Suppressor macrophage treated with lipopolysaccharide for 4 hours (primary cell): ENCODE data around the gene FAM124B.

Experiments
- DNase-seq: peaks from one replicate; pipeline ENCODE4 v3.0.0-alpha.2; 2020

Gene FAM124B, protein sequence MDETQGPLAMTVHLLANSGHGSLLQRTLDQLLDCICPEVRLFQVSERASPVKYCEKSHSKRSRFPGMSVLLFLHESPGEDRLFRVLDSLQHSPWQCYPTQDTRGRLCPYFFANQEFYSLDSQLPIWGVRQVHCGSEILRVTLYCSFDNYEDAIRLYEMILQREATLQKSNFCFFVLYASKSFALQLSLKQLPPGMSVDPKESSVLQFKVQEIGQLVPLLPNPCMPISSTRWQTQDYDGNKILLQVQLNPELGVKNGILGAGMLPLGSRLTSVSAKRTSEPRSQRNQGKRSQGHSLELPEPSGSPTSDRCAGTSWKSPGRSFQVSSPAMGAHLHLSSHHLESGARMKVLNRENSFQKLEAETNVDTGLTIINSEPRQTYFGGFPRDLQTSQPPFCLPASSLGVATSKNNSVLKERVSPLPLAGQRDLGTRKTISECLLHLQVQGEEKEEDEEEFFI

DNA sequence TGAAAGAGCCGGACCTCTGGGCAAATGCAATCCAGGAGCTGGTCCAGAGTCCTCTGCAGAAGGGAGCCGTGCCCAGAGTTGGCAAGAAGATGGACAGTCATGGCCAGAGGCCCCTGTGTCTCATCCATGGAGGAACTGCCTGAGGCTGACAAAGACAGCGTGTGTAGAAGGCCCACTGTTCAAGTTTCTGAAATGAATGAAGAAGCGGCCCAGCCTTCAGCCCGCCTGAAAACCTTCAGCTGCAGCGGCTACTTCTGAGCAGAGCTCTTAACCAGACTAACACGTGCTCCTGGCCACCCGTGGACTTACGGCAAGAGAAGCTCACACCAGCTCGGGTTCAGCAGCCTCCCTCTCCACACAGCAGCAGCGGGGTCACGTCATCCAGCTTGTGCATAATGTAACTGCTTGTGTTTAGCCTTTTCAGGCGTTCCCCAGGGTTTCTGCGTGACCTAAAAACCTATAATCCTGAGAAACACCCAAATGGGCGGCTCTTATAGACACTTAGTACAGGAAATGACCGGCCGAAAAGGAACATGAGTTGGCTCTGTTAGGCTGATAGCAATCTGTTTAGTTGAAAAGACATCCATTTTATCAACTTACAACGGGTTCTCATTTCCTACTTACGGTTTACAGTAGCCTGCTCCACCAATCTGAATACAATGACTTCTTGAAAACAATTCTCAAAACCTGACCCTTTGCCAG lies at the start of gene FAM124B:
Gene FAM124B (minus strand): TSS at position 467 of the 702 bp plus-strand sequence. CDS start 339 bp downstream, at position 128.
- DNase-seq, result peak; percentile 79

DNA sequence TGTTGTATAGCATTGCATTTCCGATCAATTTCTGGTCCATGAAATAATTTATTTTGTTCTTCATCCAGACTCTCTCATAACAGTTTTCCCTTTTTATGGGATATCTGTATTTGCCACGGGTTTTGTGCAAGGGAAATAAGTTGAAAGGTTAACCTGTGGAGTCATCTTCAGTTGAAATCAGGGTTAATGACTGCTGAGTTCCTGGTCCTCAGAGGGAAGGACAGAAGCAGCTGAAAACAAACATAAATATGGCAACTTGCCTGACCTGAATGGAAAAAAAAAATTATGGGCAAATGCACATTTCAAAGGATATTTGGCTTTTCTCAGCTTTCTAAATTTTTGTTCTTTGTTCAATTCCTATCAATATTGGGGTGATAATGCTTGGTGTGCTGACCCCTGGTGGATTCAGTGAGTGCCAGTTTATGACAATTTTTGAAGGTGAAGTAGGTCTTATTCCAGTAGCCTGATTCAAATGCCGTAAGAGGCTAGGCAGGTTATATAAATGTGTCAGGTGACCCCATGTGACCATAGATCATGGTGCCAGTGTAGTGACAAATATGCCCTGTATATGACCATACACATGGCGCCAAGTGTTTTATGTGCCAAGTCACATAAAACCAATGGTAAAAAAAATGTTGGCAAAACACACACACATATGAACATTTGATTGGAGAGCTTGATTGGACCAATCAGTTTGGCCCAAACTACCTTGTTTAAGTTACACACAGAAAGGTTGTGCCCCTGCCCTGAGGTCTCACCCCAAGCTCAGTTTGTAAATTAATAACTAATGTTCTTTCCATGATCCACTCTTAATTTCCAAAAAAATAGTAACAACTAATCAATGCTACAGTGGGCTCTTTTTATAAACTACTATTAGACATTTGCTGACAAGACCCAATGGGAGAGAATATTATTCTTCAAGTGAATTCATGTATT lies 47.6 kb upstream of the FAM124B start:
- peak; percentile 33 for DNase-seq

DNA sequence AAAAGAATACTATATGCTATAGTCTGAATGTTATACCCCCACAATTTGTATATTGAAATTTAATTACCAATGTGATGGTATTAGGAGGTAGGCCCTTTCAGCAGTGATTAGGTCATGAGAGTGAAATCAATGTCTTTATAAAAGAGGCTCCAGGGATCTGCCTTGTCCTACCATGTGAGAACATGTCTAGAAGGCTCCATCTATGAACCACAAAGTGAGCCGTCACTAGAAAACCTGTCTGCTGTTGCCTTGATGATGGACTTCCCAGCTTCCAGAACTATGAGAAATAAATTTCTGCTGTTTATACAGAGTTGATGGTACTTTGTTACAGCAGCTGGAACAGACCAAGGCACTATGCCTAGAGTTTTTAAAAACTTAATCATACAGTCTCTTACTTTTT lies 46.3 kb upstream of the FAM124B start:
- DNase-seq, result no peak

DNA sequence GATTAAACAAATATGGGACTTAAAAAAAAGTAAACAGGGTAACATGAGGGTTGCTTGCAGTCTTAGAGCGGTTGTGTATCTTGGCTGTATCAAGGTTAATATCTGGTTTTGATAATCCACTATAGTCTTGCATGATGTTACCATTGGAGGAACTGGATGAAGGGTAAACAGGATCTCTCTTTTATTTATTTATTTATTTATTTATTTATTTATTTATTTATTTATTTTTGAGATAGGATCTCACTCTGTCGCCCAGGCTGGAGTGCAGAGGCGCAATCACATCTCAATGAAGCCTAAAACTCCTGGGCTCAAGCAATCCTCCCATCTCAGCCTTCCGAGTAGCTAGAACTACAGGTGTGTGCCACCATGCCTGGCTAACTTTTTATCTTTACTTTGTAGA lies 42.9 kb upstream of the FAM124B start:
- DNase-seq, result no peak

DNA sequence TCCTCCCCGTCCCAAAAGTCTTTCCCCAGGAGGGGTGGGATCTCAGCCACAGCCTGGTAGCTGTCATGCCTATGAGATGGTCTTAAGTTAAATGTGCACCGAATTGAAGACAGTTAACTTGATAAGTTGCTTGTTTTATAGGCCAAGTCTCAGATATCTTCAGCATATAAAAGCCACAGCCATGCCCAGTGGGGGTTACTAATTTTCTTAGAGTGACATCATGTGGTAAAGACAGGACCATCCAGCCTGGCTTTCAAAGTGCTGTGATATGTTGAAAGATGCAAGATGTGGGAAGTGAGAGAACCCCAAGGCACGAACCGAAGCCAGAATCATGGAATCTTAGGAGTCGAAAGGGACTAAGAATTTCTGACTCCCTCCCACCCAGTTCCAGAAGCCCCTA lies 42.1 kb upstream of the FAM124B start:
- DNase-seq, result no peak

DNA sequence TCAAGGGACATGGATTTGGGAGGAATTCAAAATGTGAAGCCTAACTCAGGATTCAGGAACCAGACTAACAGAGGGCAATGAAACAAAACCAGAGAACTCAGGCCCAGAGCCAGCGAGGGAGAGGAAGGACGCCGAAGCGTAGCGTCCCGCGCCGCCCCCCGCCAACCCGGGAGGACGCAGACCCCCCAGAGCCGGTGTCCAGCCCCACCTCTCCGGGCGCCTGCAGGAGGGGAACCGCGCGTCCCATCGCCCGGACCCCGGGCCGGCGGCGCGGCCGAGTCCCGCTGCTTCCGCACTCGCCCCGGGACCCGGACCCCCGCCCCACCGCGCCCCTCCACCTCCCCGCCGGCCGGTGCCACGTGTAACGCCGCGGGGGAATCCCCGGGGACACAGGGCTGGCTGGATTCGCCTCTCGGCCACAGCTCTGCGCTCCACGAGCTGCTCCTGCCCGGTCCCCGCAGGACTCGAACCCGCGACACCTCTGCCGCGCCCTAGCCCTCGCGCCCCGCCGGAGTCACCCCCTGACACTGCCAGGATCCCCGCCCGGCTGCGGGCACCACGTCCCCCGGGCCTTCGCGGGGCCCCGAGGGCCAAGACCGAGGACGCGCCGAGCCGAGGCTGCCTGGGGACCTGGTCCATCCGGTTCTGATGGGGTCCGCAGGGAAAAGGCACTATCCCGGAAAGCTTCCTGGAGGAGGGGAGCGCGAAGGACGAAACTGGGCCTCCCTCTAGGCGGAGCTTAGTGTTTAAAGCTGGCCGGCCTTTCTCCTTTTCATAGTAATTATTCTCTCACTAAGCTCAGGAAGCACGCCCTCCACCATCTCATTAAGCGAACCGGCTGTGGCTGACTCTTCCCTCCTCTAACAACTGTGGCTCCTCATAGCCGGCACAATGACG lies 40.4 kb upstream of the FAM124B start:
- DNase-seq, result peak; percentile 14

DNA sequence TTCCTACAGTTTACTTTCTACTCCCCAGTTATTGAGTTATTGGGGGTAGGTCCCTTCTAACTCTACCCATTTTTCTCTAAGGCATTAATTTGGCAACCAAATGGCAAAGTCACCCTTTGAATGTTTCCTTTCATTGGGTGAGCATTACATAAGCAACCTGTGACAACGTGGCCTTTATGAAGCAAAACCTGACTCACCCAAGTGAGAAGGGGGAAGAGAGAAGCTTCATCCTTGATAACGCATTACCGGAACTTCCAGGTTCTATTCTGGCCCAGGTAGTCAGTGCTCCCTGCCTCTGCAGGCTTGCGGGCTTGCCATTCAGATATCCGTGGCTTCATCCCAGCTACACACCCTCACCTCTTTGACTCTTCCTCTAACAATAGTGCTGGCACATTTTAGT lies 39.1 kb upstream of the FAM124B start:
- DNase-seq, result peak; percentile 18

DNA sequence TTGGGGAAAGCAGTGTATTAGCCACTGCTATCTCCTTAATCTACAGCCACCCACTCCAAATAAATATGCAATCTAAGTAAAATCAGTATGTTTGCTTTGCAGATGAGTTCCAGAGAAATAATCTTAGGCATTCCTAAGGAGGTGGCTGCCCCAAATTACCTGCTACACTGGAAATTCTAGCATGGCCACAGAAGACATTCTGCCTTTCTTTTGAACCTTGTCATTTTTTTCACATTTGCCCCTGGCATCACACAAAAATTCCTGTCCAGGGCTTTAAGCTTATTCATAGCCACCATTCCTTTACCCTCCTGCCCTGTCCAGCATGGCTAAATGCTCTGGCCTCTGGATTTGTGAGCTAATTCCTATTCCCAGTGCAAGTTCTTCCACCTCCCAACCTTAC lies 36.8 kb upstream of the FAM124B start:
- no peak for DNase-seq

DNA sequence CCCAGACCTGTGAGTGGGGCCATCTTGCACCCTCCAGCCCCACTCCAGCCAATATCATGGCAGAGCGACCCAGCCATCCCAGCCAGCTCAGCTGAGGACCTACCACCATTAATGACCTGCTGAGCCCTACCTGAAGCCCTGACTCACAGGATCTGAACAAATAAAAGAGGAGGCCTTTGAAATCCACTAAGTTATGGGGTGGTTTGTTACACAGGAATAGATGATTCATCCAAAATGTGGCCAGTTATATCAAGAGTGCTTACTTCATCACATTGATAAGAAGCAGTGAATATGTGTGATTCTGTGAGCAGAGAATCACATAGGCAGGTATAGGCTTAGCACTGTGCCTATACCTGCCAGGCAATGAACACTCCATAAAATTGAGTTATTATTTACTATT lies 34.7 kb upstream of the FAM124B start:
- DNase-seq, result no peak

DNA sequence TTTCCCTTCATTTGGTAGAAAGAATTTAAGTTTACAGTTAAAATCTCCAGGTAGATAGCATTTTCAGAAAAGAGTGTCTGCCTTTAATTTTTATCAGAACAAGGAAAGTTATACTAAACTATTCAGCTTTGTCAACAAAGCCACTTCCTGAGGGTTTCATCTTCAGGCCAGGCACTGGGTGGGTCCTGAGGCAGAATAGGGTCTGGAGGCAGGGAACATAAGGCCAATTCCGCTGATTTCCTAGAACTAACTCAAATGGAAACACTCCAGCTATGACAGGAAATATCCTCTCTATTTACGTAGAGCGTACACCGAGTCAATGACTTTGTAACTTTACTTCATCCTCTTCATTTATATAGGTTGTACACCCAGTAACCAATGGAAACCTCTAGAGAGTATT lies 32.7 kb upstream of the FAM124B start:
- no peak for DNase-seq

DNA sequence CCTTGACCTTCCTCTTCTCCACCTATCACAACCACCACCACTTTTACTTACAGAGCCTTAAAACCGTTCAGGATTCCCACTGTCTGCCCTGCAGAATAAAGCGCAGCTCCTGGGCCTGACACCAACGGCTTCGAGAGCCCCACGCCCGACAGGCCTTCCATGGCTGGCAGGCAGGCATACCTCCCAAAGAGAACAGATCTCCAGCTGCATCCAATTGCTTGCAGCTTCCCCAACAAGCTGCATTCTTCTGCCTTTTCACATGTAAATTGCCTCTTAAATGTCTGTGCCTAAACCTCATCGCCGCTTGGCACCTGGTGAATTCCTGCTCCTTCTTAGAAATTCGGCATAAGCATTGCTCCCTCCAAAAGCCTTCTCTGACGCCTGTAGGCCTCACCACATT lies 31.5 kb upstream of the FAM124B start:
- no peak for DNase-seq

DNA sequence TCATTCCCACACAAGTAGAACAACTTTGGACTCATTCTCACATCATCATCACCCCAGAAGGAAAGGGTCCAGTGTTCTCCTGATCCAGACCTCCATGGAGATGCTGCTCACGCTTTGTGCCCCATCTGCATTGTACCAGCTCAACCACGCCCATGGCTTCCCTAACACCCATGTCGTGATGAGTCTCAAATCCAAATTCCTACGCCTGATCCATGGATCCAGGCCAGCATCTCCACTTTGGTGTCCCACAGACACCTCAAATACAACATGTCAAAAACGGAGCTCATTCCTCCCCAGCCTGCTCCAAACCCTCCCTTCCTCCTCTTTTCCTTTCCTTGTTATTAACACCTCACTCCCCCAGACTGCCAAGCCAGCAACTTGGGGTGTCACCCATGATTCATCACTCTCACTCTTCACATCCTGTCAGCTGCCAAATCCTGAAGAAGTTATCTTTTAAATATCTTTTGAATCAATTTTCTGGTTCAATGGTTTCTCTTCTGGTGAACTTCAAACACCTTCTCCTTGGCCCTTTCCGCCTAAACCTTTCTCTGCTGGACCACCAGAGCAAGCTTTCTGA lies 30.2 kb upstream of the FAM124B start:
- DNase-seq, result no peak

DNA sequence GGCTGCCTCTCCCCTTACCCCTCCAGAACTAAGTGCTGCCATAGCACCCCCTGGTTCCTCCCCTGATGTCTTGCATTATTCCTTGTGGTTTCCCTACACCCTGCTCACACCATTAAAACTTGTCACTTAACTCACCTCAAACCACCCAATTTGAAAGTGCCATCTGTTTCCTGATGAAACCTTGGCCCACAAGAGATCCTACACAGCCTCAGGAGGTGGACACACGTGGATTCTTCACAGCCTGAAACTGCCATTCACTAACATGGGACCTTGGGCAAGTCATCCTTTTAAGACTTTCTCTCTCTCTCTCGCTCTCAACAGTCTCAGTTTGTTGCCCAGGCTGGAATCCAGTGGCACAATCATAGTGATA lies 27.5 kb upstream of the FAM124B start:
- DNase-seq, result no peak

DNA sequence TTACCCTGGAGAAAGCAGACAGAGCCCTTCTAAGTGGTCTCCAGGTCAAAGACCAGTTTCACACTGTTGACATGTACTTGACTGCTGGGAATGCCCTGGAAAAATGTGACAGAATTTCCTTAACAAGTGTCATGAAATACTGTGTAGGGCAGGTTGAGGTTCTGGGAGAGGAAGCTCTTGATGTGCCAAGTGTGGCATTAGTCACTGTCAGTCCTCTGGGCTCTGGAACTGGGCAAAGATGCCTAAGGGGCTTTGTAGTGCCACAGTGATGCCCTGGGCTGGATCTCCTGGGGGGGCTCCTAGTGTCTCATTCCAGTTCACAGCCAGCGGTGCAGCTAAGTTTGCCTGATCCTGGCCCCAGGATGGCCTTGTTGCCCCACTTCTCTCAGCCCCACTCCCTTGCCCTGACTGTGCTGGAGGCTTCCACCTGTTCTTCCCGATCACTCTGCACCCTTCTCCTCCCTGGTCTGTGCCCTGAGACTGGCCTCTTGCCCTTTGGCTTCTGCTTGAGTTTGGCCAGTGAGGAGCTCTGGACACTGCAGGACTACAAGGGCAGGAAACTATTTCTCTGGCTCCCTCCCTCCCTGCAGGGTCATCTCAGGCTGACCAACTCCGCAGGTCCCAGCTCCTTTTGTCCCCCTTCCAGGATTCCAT lies 27.0 kb upstream of the FAM124B start:
- peak; percentile 8 for DNase-seq

DNA sequence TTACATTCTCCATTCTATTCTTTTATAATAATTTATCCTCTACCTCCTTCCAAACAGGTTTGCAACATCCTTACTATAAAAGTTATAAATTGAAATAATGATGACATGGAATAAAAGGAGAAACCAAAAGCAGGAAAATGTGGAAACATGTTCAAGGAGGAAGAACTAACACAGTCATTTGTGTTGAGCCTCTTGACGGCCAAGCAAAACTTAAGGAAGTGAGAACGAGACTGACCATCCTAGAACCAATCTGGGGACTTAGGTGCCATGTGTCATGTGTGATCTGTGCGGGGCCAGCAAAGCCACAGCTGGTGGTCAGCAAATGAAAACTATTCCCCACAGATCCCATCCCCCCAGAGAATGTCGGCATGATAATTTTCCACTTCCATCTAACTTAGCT lies 25.6 kb upstream of the FAM124B start:
- peak; percentile 56 for DNase-seq

DNA sequence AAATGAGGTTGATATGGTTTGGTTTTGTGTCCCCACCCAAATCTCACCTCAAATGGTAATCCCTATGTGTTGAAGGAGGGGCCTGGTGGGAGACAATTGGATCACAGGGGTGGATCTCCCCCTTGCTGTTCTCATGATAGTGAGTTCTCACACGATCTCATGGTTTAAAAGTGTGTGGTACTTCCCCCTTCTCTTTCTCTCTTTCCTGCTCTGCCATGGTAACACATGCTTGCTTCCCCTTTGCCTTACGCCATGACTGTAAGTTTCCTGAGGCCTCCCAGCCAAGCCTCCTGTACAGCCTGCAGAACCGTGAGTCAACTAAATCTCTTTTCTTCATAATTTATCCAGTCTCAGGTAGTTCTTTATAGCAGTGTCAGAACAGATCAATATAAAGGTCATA lies 24.7 kb upstream of the FAM124B start:
- DNase-seq, result peak; percentile 16

DNA sequence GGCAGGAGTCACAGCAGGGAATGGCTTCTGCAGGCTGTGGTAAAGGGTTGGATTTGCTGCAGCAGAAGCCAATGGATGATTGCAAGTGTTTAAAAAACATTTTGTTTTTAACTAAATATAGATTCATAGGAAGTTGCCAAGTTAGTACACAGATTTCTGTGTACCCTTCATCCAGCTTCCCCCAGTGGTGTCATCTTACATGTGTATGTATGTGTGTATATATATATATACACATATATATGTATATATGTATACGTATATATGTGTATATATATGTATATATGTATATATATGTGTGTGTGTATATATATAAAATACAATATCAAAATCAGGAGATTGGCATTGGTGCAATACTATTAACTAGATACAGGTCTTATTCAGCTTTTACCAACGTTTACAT lies 19.2 kb upstream of the FAM124B start:
- no peak for DNase-seq

DNA sequence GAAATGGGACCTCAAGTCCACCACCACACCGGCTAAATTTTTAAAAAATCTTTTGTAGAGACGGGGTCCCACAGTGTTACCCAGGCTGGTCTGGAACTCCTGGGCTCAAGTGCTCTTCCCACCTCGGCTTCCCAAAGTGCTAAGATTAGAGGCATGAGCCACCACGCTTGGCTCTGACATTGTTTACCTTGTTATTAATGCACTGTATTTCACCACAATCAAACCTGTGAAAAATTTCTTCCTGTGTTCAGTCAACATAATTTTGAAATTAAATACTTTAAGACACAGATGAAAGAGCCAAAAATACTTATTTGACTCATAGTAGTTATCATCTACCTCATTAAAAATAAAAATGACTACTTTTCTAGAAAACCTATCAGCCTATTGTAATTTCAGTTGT lies 16.0 kb upstream of the FAM124B start:
- DNase-seq, result no peak

DNA sequence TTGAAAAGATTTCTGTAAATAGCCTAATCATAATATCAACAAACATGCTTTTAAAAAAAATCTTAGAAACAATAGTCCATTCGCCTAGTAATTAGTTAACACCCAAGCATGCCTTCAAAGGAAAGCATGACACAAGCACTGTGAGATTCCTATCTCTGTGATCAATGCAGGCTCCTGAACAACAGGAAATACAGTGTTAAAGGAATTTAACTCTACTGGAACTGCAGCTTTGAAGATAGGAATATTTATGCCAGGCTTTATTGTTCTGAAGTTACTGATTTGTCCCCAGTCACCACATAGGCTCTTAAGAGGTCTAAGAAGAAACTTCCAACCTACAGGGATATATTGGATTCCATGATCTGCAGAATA lies 15.4 kb upstream of the FAM124B start:
- no peak for DNase-seq

DNA sequence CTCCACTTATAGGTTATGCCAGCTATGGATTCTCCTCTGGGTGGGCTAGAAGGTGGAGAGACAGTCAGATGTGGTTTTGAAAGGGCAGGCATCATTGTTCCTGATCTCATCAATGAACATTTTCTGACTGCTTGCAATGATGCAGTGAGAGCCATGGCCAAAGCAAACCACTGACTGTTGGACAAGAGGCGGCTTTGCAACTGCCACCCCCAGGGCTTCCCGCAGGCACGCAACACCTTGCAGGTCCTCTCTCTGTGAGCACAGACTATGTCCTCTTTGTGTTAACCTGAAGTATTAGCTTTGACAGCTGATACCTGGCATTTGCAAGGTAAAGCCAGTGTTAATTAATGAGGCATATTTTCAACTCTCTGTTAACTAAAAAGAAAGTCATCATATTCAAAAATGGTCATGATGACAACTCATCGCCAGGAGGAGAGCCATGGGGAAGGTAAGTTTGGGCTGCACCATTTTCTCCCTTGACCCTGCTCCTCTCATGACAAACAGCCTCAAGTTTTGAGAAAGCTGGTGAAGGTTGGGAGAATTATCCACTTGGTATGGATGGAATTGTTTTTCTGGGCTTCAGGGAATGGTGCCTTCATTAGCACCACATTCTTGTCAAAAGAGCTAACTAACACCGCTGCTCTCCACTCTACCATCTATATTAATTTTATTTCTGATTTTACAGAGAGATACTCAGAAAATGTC lies 14.9 kb upstream of the FAM124B start:
- DNase-seq, result no peak

DNA sequence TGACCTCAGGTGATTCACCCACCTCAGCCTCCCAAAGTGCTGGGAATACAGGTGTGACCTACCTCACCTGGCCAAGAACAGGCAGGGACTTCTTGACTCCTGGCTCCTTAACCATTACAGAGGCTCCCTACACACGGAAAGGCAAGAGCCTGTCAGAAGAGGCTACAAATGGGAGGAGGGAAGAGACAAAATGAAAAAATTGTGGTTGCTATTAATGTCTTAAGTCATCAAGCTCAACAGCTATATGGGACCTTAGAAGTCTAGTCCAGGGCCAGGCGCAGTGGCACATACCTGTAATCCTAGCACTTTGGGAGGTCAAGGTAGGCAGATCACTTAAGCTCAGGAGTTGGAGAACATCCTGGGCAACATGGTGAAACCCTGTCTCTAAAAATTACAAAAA lies 11.5 kb upstream of the FAM124B start:
- no peak for DNase-seq
